Neural cell (in vitro differentiated cells): ENCODE measurements around the gene NTN3. TPM values are rescaled to one million over a fixed set of nuclear protein-coding genes. Genes with fewer than 3 reads are reported as not detected.

Source experiments
- H2AFZ ChIP-seq: fragments of 200-600, 300-800 bp; sonication (generic), shearing (Covaris generic); 2 replicates; pipeline ENCODE4 v1.6.0; 2014; ENCODE audit warnings: low read depth, mild to moderate bottlenecking, antibody characterized with exemption, low read length, moderate library complexity
- H3F3A ChIP-seq: fragments of 200-600 bp; shearing (Covaris generic); 2 replicates; pipeline ENCODE4 v1.6.1; 2016; ENCODE audit warnings: mild to moderate bottlenecking, moderate library complexity, mixed read lengths, antibody characterized with exemption, low read length; ENCODE audit not compliant: insufficient read depth, poor library complexity, severe bottlenecking
- H3K27ac ChIP-seq: fragments of 200-600, 300-800 bp; sonication (generic), shearing (Covaris generic); 2 replicates; pipeline ENCODE4 v1.5.1; 2014; ENCODE audit warnings: mild to moderate bottlenecking, low read length, moderate library complexity
- H3K27me3 ChIP-seq: fragments of 300-800, 200-600 bp; sonication (generic), shearing (Covaris generic); 2 replicates; pipeline ENCODE4 v1.6.0; 2014; ENCODE audit warnings: mild to moderate bottlenecking, low read depth, low read length, moderate library complexity; ENCODE audit not compliant: insufficient read depth
- H3K36me3 ChIP-seq: fragments of 300-800, 200-600 bp; sonication (generic), shearing (Covaris generic); 2 replicates; pipeline ENCODE4 v1.5.1; 2014; ENCODE audit warnings: mild to moderate bottlenecking, antibody characterized with exemption, low read length, moderate library complexity; ENCODE audit not compliant: insufficient read depth
- H3K4me2 ChIP-seq: fragments of 300-800, 200-600 bp; sonication (generic), shearing (Covaris generic); 2 replicates; pipeline ENCODE4 v1.6.0; 2014; ENCODE audit warnings: mild to moderate bottlenecking, low read length
- H3K4me3 ChIP-seq: fragments of 300-800, 200-600 bp; sonication (generic), shearing (Covaris generic); 2 replicates; pipeline ENCODE4 v1.5.1; 2014; ENCODE audit warnings: mild to moderate bottlenecking, low read length, moderate library complexity
- H3K79me2 ChIP-seq: fragments of 200-600 bp; shearing (Covaris generic); replicated peaks from 2 replicates; pipeline ENCODE4 v1.6.0; 2014; ENCODE audit warnings: mild to moderate bottlenecking, low read length, moderate library complexity; ENCODE audit not compliant: insufficient read depth
- H3K9ac ChIP-seq: fragments of 300-800, 200-600 bp; sonication (generic), shearing (Covaris generic); 2 replicates; pipeline ENCODE4 v1.6.1; 2016; ENCODE audit warnings: mild to moderate bottlenecking, low read length, mixed read lengths
- H3K9me2 ChIP-seq: fragments of 200-600 bp; shearing (Covaris generic); 2 replicates; pipeline ENCODE4 v1.6.1; 2016; ENCODE audit warnings: mild to moderate bottlenecking, low read length, mixed read lengths; ENCODE audit not compliant: insufficient read depth
- H3K9me3 ChIP-seq: fragments of 200-600, 300-800 bp; sonication (generic), shearing (Covaris generic); 2 replicates; pipeline ENCODE4 v1.6.1; 2016; ENCODE audit warnings: mild to moderate bottlenecking, mixed run types, low read length, moderate library complexity, mixed read lengths
- H4K20me1 ChIP-seq: fragments of 200-600 bp; shearing (Covaris generic); 2 replicates; pipeline ENCODE4 v1.6.1; 2016; ENCODE audit warnings: mild to moderate bottlenecking, mixed run types; ENCODE audit not compliant: insufficient read depth
- EP300 ChIP-seq: fragments of 450-650 bp; conservative IDR thresholded peaks from 2 replicates; pipeline ENCODE4 v1.6.1; 2014; ENCODE audit warnings: antibody characterized with exemption, mild to moderate bottlenecking, moderate library complexity; ENCODE audit not compliant: poor library complexity, severe bottlenecking
- EZH2 ChIP-seq: fragments of 200-600, 300-800 bp; shearing (Covaris generic), sonication (generic); IDR thresholded peaks from 2 replicates; pipeline ENCODE4 v1.6.1; 2014; ENCODE audit warnings: antibody characterized with exemption, low read length, borderline replicate concordance, mild to moderate bottlenecking; ENCODE audit not compliant: insufficient read depth, poor library complexity, severe bottlenecking
- MXI1 ChIP-seq: fragments of 450-650 bp; conservative IDR thresholded peaks from 2 replicates; pipeline ENCODE4 v1.6.1; 2014; ENCODE audit warnings: antibody characterized with exemption, mild to moderate bottlenecking; ENCODE audit not compliant: poor library complexity, severe bottlenecking
- POLR2AphosphoS5 ChIP-seq: IDR thresholded peaks from 2 replicates; pipeline ENCODE4 v1.6.1; 2012
- RAD21 ChIP-seq: fragments of 450-650 bp; conservative IDR thresholded peaks from 2 replicates; pipeline ENCODE4 v1.6.1; 2014; ENCODE audit warnings: antibody characterized with exemption, mild to moderate bottlenecking, moderate library complexity
- SMC3 ChIP-seq: fragments of 450-650 bp; conservative IDR thresholded peaks from 2 replicates; pipeline ENCODE4 v1.6.1; 2014; ENCODE audit warnings: antibody characterized with exemption, mild to moderate bottlenecking, moderate library complexity; ENCODE audit not compliant: poor library complexity
- TAF1 ChIP-seq: IDR thresholded peaks from 2 replicates; pipeline ENCODE4 v1.6.1; 2012; ENCODE audit warnings: low read depth
- polyA plus RNA-seq: library from polyadenylated mRNA; depleted of rRNA; stranded (reverse); fragments of >200 nt; gene quantifications from 2 replicates; pipeline ENCODE4 v1.2.3, GENCODE V29; 2014
- TF ChIP-seq, protein P1 (sequence below): fragments of 450-650 bp; IDR thresholded peaks from 2 replicates; pipeline ENCODE4 v1.5.1; 2014; ENCODE audit warnings: antibody characterized with exemption, mild to moderate bottlenecking, moderate library complexity; ENCODE audit not compliant: poor library complexity, severe bottlenecking
- TF ChIP-seq, protein P2 (sequence below): IDR thresholded peaks from 2 replicates; pipeline ENCODE4 v1.6.1; 2012; ENCODE audit warnings: borderline replicate concordance

Gene NTN3
- polyA plus RNA-seq, 1 donor from 2014 or later, result 1.2 TPM

DNA sequence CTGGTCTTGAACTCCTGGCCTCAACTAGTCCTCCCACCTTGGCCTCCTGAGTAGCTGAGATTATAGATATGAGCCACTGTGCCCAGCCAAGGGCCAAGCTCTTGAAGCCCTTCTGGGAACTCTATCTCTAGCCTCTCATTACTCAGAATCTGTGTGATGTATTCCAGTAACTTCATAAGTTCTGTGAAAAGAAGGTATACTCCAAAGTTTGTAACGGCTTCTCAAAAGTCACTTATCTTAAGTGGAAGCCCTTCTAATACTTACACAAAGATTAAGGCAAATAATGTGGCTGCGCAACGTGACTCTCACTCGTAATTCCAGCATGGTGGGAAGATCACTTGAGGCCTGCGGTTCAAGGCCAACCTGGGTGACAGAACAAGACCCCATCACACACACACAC is 23.5 kb downstream of the NTN3 start:
- H3K9me3 ChIP-seq, result no peaks in the 10 kb centered on the region
- H3F3A ChIP-seq, result no peaks in the 10 kb centered on the region
- no peak overlapping the region for H3K4me2 ChIP-seq
- TF ChIP-seq, protein P1, sequence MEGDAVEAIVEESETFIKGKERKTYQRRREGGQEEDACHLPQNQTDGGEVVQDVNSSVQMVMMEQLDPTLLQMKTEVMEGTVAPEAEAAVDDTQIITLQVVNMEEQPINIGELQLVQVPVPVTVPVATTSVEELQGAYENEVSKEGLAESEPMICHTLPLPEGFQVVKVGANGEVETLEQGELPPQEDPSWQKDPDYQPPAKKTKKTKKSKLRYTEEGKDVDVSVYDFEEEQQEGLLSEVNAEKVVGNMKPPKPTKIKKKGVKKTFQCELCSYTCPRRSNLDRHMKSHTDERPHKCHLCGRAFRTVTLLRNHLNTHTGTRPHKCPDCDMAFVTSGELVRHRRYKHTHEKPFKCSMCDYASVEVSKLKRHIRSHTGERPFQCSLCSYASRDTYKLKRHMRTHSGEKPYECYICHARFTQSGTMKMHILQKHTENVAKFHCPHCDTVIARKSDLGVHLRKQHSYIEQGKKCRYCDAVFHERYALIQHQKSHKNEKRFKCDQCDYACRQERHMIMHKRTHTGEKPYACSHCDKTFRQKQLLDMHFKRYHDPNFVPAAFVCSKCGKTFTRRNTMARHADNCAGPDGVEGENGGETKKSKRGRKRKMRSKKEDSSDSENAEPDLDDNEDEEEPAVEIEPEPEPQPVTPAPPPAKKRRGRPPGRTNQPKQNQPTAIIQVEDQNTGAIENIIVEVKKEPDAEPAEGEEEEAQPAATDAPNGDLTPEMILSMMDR, result no peak
- no peak for TF ChIP-seq EZH2
- no peak for TF ChIP-seq TAF1
- TF ChIP-seq MXI1, result no peak
- no peak for TF ChIP-seq RAD21
- no peak for TF ChIP-seq SMC3
- no peak overlapping the region for H3K9ac ChIP-seq
- no peaks in the 10 kb centered on the region for H4K20me1 ChIP-seq
- no peaks in the 10 kb centered on the region for H3K27me3 ChIP-seq
- no peak overlapping the region for H3K27ac ChIP-seq
- H3K4me3 ChIP-seq, result no peak overlapping the region
- H2AFZ ChIP-seq, result no peak overlapping the region
- H3K9me2 ChIP-seq, result no peaks in the 10 kb centered on the region
- no peaks in the 10 kb centered on the region for H3K36me3 ChIP-seq
- no peaks in the 10 kb centered on the region for H3K79me2 ChIP-seq

DNA sequence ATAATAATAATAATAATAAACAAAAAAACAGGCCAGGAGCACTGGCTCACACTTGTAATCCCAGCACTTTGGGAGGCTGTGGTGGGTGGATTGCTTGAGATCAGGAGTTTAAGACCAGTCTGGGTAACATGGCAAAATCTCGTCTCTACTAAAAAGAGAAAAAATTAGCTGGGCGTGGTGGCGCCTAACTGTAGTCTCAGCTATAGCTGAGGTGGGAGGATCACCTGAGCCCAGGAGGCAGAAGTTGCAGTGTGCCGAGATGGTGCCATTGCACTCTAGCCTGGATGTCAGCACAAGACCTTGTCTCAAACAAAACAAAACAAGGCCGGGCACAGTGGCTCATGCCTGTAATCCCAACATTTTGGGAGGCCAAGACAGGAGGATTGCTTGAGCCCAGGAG is 23.9 kb downstream of the NTN3 start:
- no peaks in the 10 kb centered on the region for H3K36me3 ChIP-seq
- no peaks in the 10 kb centered on the region for H3F3A ChIP-seq
- no peak overlapping the region for H2AFZ ChIP-seq
- H3K4me3 ChIP-seq, result no peak overlapping the region
- H3K9me3 ChIP-seq, result no peaks in the 10 kb centered on the region
- H3K9me2 ChIP-seq, result no peaks in the 10 kb centered on the region
- no peak overlapping the region for H3K27ac ChIP-seq
- H3K27me3 ChIP-seq, result no peaks in the 10 kb centered on the region
- no peak overlapping the region for H3K4me2 ChIP-seq
- TF ChIP-seq, protein P1, result no peak
- TF ChIP-seq POLR2AphosphoS5 (no peak), MXI1 (no peak), EP300 (no peak), RAD21 (no peak), TAF1 (no peak), SMC3 (no peak), EZH2 (no peak)
- TF ChIP-seq, protein P2, sequence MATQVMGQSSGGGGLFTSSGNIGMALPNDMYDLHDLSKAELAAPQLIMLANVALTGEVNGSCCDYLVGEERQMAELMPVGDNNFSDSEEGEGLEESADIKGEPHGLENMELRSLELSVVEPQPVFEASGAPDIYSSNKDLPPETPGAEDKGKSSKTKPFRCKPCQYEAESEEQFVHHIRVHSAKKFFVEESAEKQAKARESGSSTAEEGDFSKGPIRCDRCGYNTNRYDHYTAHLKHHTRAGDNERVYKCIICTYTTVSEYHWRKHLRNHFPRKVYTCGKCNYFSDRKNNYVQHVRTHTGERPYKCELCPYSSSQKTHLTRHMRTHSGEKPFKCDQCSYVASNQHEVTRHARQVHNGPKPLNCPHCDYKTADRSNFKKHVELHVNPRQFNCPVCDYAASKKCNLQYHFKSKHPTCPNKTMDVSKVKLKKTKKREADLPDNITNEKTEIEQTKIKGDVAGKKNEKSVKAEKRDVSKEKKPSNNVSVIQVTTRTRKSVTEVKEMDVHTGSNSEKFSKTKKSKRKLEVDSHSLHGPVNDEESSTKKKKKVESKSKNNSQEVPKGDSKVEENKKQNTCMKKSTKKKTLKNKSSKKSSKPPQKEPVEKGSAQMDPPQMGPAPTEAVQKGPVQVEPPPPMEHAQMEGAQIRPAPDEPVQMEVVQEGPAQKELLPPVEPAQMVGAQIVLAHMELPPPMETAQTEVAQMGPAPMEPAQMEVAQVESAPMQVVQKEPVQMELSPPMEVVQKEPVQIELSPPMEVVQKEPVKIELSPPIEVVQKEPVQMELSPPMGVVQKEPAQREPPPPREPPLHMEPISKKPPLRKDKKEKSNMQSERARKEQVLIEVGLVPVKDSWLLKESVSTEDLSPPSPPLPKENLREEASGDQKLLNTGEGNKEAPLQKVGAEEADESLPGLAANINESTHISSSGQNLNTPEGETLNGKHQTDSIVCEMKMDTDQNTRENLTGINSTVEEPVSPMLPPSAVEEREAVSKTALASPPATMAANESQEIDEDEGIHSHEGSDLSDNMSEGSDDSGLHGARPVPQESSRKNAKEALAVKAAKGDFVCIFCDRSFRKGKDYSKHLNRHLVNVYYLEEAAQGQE, result no peak
- H4K20me1 ChIP-seq, result no peaks in the 10 kb centered on the region
- H3K79me2 ChIP-seq, result no peaks in the 10 kb centered on the region
- H3K9ac ChIP-seq, result no peak overlapping the region
